ENCODE results near the gene STK32C. TPM values are rescaled to one million over a fixed set of nuclear protein-coding genes. Genes with fewer than 3 reads are reported as not detected.

The STK32C gene
- total RNA-seq, 2 donors from 2014 or later = 0.78 to 4.0 TPM

GRCh38 chr10:132292287-132293200, 15.2 kb downstream of the STK32C start:
- intact Hi-C loops (cut with DNase I) = no loop called here
- DNase-seq = peak in 1 of 4 donors; percentile 2
- no peak for ATAC-seq
- Histone ChIP-seq H3K36me3 (replicated peaks in 1 of 2; ENCODE audit: insufficient read depth in 1 of 2, low read depth in 2 of 2) (no peaks in the 10 kb centered on the region), H3K4me1 (no peaks in the 10 kb centered on the region), H3K4me3 (no peak overlapping the region), H3K27ac (no peak overlapping the region), H3K27me3 (no peaks in the 10 kb centered on the region), H3K9me3 (no peaks in the 10 kb centered on the region)
- WGBS, 2 donors = 75 to 86% methylated on average over 22 to 30 of the region's 30 CpGs
- no peak for TF ChIP-seq CTCF (IDR thresholded peaks at IDR 0.05)
- TF ChIP-seq POLR2A (IDR thresholded peaks at IDR 0.05) = no peak

GRCh38 chr10:132291826-132292225, 15.9 kb downstream of the STK32C start:
- intact Hi-C loops (cut with DNase I) = no loop called here
- WGBS, 2 donors = 65 to 88% methylated on average over 4 to 5 of the region's 5 CpGs
- Histone ChIP-seq H3K4me3 (no peak overlapping the region), H3K27me3 (no peaks in the 10 kb centered on the region), H3K4me1 (no peaks in the 10 kb centered on the region), H3K27ac (no peak overlapping the region), H3K36me3 (replicated peaks in 1 of 2; ENCODE audit: insufficient read depth in 1 of 2, low read depth in 2 of 2) (no peaks in the 10 kb centered on the region), H3K9me3 (no peaks in the 10 kb centered on the region)
- DNase-seq (no peak), ATAC-seq (no peak)
- TF ChIP-seq POLR2A (IDR thresholded peaks at IDR 0.05) (no peak), CTCF (IDR thresholded peaks at IDR 0.05) (no peak)

GRCh38 chr10:132290631-132291030, 17.1 kb downstream of the STK32C start:
- Histone ChIP-seq H3K27me3 (no peaks in the 10 kb centered on the region), H3K36me3 (replicated peaks in 1 of 2; ENCODE audit: insufficient read depth in 1 of 2, low read depth in 2 of 2) (no peaks in the 10 kb centered on the region), H3K4me1 (no peaks in the 10 kb centered on the region), H3K4me3 (no peak overlapping the region), H3K9me3 (no peaks in the 10 kb centered on the region), H3K27ac (no peak overlapping the region)
- ATAC-seq = no peak
- TF ChIP-seq POLR2A (IDR thresholded peaks at IDR 0.05) = no peak
- TF ChIP-seq CTCF (IDR thresholded peaks at IDR 0.05) = no peak
- intact Hi-C loops (cut with DNase I) = no loop called here
- peak in 1 of 4 donors; percentile 1 for DNase-seq
- WGBS, 2 donors = 89 to 93% methylated on average over 4 to 6 of the region's 6 CpGs

- no peak for TF ChIP-seq CTCF (IDR thresholded peaks at IDR 0.05)
- TF ChIP-seq POLR2A (IDR thresholded peaks at IDR 0.05) = no peak
- Histone ChIP-seq H3K4me3 (no peak overlapping the region), H3K4me1 (no peaks in the 10 kb centered on the region), H3K27ac (no peak overlapping the region), H3K27me3 (no peaks in the 10 kb centered on the region), H3K36me3 (replicated peaks in 1 of 2; ENCODE audit: insufficient read depth in 1 of 2, low read depth in 2 of 2) (no peaks in the 10 kb centered on the region), H3K9me3 (no peaks in the 10 kb centered on the region)
- ATAC-seq (no peak), DNase-seq (no peak)
- 94 to 96% methylated on average over 2 of the region's 2 CpGs for WGBS, 2 donors
- intact Hi-C loops (cut with DNase I) = no loop called here
These were observed 18.3 kb downstream of the STK32C start for GRCh38 chr10:132289439-132289838.

Data from body of pancreas (tissue), 4 donors.